Measurements from ENCODE around the gene GPR158. TPM values are rescaled to one million over a fixed set of nuclear protein-coding genes. Genes with fewer than 3 reads are reported as not detected.

The GPR158 gene
- total and polyA plus RNA-seq, 5 donors from 2014 or later: not detected

DNA sequence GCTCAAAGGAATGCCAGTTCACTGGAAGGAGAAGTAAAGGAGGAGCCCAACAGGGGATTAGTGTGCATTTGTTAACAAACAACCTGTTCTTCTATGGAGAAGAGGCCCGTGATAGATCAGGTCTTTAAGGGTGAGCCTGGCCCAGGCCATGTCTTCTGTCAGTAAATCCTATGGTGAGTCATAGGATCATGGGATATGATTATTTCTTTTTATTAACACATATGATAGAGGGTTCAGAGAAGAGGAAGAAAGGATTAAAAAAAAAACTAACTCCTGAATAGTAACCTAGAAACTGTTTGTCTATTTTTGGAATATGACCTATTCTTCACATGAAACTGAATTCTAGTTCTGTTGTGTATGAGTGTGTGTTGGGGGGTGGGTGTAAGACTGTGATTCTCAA is 70.4 kb downstream of the GPR158 start:
- Mint-ChIP-seq H3K4me3 (no peak overlapping the region), H3K27ac (no peak overlapping the region), H3K36me3 (no peaks in the 10 kb centered on the region), H3K4me1 (no peaks in the 10 kb centered on the region), H3K9me3 (no peaks in the 10 kb centered on the region), H3K27me3 (no peaks in the 10 kb centered on the region)
- DNase-seq (no peak), ATAC-seq (ENCODE audit: low read depth in 2 of 2) (no peak)
- Histone ChIP-seq H3K4me1 (ENCODE audit: control insufficient read depth, insufficient read depth, low read length, poor library complexity, severe bottlenecking) (no peaks in the 10 kb centered on the region), H3K9me3 (ENCODE audit: control insufficient read depth in 2 of 2, low read length in 2 of 2) (no peaks in the 10 kb centered on the region), H3K27me3 (ENCODE audit: control insufficient read depth, insufficient read depth, low read length) (no peaks in the 10 kb centered on the region), H3K27ac (ENCODE audit: insufficient read depth, low read length, poor library complexity, severe bottlenecking) (no peak overlapping the region), H3K4me3 (ENCODE audit: low read depth, low read length) (no peak overlapping the region), H3K36me3 (ENCODE audit: control insufficient read depth, insufficient read depth, low read length) (no peaks in the 10 kb centered on the region)

DNA sequence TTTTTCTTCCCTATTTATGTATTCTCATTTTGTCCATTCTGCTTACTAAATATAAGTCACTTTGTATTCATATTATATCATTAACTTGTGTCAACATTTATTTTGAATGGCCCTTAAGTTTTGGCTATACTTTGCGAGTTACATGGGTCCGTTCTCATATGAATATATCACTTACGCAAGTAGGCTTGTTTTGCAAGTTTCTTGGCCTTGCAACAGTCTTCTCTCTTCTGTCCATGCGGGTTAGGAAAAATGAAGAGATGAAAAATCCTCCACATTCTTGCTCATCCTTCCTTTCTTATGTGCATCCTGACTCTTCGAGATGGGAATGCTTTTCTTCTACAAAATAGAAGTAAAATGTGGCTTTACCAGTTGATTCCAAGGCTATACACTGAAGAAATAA is 82.8 kb downstream of the GPR158 start:
- Histone ChIP-seq H3K4me3 (ENCODE audit: low read depth, low read length) (no peak overlapping the region), H3K27me3 (ENCODE audit: control insufficient read depth, insufficient read depth, low read length) (no peaks in the 10 kb centered on the region), H3K9me3 (ENCODE audit: control insufficient read depth in 2 of 2, low read length in 2 of 2) (no peaks in the 10 kb centered on the region), H3K27ac (ENCODE audit: insufficient read depth, low read length, poor library complexity, severe bottlenecking) (no peak overlapping the region), H3K36me3 (ENCODE audit: control insufficient read depth, insufficient read depth, low read length) (no peaks in the 10 kb centered on the region), H3K4me1 (ENCODE audit: control insufficient read depth, insufficient read depth, low read length, poor library complexity, severe bottlenecking) (no peaks in the 10 kb centered on the region)
- no peaks in the 10 kb centered on the region for H3K9me3 Mint-ChIP-seq
- H3K27me3 Mint-ChIP-seq: no peaks in the 10 kb centered on the region
- H3K4me1 Mint-ChIP-seq: no peaks in the 10 kb centered on the region
- no peak overlapping the region for H3K4me3 Mint-ChIP-seq
- ATAC-seq (ENCODE audit: low read depth in 2 of 2): no peak
- DNase-seq: no peak
- no peak overlapping the region for H3K27ac Mint-ChIP-seq
- H3K36me3 Mint-ChIP-seq: no peaks in the 10 kb centered on the region

DNA sequence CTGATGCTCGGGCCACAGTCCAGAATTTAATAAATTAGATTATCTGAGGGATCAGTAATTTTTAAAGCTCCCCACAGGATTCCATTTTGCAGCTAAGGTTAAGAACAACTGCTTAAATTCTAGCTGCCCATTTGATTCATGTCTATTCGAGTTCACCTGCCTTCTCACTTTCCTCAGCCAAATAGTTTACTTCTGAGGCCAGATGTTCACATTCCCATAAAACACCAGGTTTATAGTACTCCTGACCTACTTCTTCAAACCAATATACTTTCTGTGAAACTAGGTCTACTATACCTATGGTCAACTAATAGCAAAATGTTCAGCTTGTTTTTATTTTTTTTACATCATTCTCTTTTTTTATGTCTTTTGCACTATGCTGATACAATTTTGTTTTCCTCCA is 86.3 kb downstream of the GPR158 start:
- H3K9me3 Mint-ChIP-seq: peaks cover 0 to 2% (median 0%) of the 10 kb centered on the region in 7 donors
- no peak for ATAC-seq (ENCODE audit: low read depth in 2 of 2)
- no peaks in the 10 kb centered on the region for H3K27me3 Mint-ChIP-seq
- H3K4me3 Mint-ChIP-seq: no peak overlapping the region
- no peaks in the 10 kb centered on the region for H3K4me1 Mint-ChIP-seq
- H3K27ac Mint-ChIP-seq: no peak overlapping the region
- DNase-seq: no peak
- no peak overlapping the region for H3K4me3 ChIP-seq (ENCODE audit: low read depth, low read length)
- no peaks in the 10 kb centered on the region for H3K4me1 ChIP-seq (ENCODE audit: control insufficient read depth, insufficient read depth, low read length, poor library complexity, severe bottlenecking)
- H3K27ac ChIP-seq (ENCODE audit: insufficient read depth, low read length, poor library complexity, severe bottlenecking): no peak overlapping the region
- H3K9me3 ChIP-seq (ENCODE audit: control insufficient read depth in 2 of 2, low read length in 2 of 2): no peaks in the 10 kb centered on the region
- no peaks in the 10 kb centered on the region for H3K27me3 ChIP-seq (ENCODE audit: control insufficient read depth, insufficient read depth, low read length)
- H3K36me3 ChIP-seq (ENCODE audit: control insufficient read depth, insufficient read depth, low read length): no peaks in the 10 kb centered on the region
- H3K36me3 Mint-ChIP-seq: no peaks in the 10 kb centered on the region

DNA sequence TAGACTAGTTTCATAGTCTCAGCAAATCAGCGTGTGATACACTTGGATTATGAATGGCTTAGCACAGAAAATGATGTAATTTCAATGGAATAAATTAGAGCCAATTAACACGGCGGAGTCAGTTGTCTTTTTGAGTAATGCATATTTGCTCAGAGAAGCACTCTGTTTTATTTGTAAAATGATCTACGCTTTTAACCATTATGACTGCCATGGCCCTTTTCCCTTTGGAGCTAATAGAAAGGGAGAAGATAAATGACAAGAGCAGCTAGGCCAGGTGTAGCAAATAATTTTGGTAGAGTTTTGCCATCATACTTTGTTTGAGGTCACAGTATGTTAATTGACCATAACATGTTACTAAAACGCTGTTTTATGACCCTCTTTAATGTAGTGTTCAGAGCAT is 86.8 kb downstream of the GPR158 start:
- Mint-ChIP-seq H3K4me3 (no peak overlapping the region), H3K27me3 (no peaks in the 10 kb centered on the region), H3K4me1 (no peaks in the 10 kb centered on the region), H3K9me3 (peaks cover 0 to 2% (median 0%) of the 10 kb centered on the region in 7 donors), H3K27ac (no peak overlapping the region), H3K36me3 (no peaks in the 10 kb centered on the region)
- H3K27me3 ChIP-seq (ENCODE audit: control insufficient read depth, insufficient read depth, low read length): no peaks in the 10 kb centered on the region
- H3K9me3 ChIP-seq (ENCODE audit: control insufficient read depth in 2 of 2, low read length in 2 of 2): no peaks in the 10 kb centered on the region
- no peaks in the 10 kb centered on the region for H3K4me1 ChIP-seq (ENCODE audit: control insufficient read depth, insufficient read depth, low read length, poor library complexity, severe bottlenecking)
- DNase-seq: no peak
- no peak overlapping the region for H3K4me3 ChIP-seq (ENCODE audit: low read depth, low read length)
- no peak for ATAC-seq (ENCODE audit: low read depth in 2 of 2)
- H3K27ac ChIP-seq (ENCODE audit: insufficient read depth, low read length, poor library complexity, severe bottlenecking): no peak overlapping the region
- no peaks in the 10 kb centered on the region for H3K36me3 ChIP-seq (ENCODE audit: control insufficient read depth, insufficient read depth, low read length)

DNA sequence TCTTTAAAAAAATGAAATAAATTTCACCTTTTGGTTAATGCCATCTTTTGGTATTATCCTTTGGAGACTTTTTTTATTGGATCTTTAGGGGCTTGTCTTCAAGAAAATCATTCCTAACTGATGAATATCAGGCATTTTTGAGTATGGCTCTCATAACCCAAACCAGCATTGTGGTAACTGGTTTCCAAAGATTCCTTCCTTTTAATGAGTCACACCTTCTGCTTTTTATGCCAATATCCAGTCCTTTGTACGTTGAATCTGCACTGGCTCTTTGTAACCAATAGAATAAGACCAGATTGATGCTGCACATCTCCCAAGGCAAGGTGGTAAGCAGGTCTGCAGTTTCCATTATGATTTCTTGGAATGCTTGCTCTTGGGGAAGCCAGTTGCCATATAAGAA is 89.1 kb downstream of the GPR158 start:
- Histone ChIP-seq H3K4me1 (ENCODE audit: control insufficient read depth, insufficient read depth, low read length, poor library complexity, severe bottlenecking) (no peaks in the 10 kb centered on the region), H3K27me3 (ENCODE audit: control insufficient read depth, insufficient read depth, low read length) (no peaks in the 10 kb centered on the region), H3K4me3 (ENCODE audit: low read depth, low read length) (no peak overlapping the region), H3K27ac (ENCODE audit: insufficient read depth, low read length, poor library complexity, severe bottlenecking) (no peak overlapping the region), H3K36me3 (ENCODE audit: control insufficient read depth, insufficient read depth, low read length) (no peaks in the 10 kb centered on the region), H3K9me3 (ENCODE audit: control insufficient read depth in 2 of 2, low read length in 2 of 2) (no peaks in the 10 kb centered on the region)
- Mint-ChIP-seq H3K9me3 (peaks cover 0 to 2% (median 0%) of the 10 kb centered on the region in 7 donors), H3K27ac (no peak overlapping the region), H3K4me3 (no peak overlapping the region), H3K27me3 (no peaks in the 10 kb centered on the region), H3K36me3 (no peaks in the 10 kb centered on the region), H3K4me1 (no peaks in the 10 kb centered on the region)
- DNase-seq (no peak), ATAC-seq (ENCODE audit: low read depth in 2 of 2) (no peak)

DNA sequence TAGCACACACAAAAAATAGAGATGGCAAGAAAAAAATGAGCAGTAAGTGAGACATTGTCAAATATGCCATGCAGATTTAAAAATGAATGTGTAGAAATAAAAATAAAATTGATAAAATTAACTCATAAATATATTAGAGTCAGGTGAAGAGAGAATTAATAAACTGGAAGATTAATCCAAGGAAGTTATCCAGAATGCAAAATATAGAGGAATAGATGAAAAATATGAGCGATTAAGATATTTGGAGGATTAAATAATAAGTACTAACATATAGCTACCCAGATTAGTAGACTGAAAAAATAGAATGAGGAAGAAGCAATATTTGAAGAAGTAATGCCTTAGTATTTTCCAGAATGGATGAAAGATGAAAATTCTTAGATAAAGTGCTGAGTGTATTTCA is 103.4 kb downstream of the GPR158 start:
- ATAC-seq (ENCODE audit: low read depth in 2 of 2) (no peak), DNase-seq (no peak)
- no peak overlapping the region for H3K4me3 Mint-ChIP-seq
- no peaks in the 10 kb centered on the region for H3K4me1 ChIP-seq (ENCODE audit: control insufficient read depth, insufficient read depth, low read length, poor library complexity, severe bottlenecking)
- H3K27me3 Mint-ChIP-seq: no peaks in the 10 kb centered on the region
- H3K4me1 Mint-ChIP-seq: no peaks in the 10 kb centered on the region
- no peaks in the 10 kb centered on the region for H3K36me3 ChIP-seq (ENCODE audit: control insufficient read depth, insufficient read depth, low read length)
- peaks cover 5 to 9% of the 10 kb centered on the region in 2 experiments for H3K9me3 ChIP-seq (ENCODE audit: control insufficient read depth in 2 of 2, low read length in 2 of 2)
- H3K9me3 Mint-ChIP-seq: peaks cover 0 to 24% (median 9%) of the 10 kb centered on the region in 7 donors
- no peak overlapping the region for H3K27ac ChIP-seq (ENCODE audit: insufficient read depth, low read length, poor library complexity, severe bottlenecking)
- H3K4me3 ChIP-seq (ENCODE audit: low read depth, low read length): no peak overlapping the region
- H3K27ac Mint-ChIP-seq: no peak overlapping the region
- no peaks in the 10 kb centered on the region for H3K27me3 ChIP-seq (ENCODE audit: control insufficient read depth, insufficient read depth, low read length)
- no peaks in the 10 kb centered on the region for H3K36me3 Mint-ChIP-seq

DNA sequence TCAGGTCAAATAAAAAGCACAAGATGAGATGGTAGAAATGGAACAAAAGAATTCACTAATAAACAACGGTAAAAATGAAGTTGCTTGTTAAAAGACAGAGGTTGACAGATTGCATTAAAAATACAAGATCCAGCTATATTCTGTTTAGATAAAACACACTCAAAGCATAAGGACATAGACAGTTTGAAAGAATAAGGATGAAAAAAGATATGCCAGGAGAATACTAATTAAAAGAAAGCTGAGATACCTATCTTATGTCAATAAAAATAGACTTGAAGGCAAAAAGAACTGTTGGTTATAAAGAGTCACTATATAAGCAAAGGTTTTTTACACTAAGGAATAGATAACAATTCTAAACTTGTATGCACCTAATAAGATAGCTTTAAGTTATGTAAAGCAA is 105.3 kb downstream of the GPR158 start:
- Mint-ChIP-seq H3K4me1 (no peaks in the 10 kb centered on the region), H3K27ac (no peak overlapping the region), H3K9me3 (peaks cover 0 to 26% (median 9%) of the 10 kb centered on the region in 7 donors), H3K36me3 (no peaks in the 10 kb centered on the region), H3K27me3 (no peaks in the 10 kb centered on the region), H3K4me3 (no peak overlapping the region)
- Histone ChIP-seq H3K27ac (ENCODE audit: insufficient read depth, low read length, poor library complexity, severe bottlenecking) (no peak overlapping the region), H3K36me3 (ENCODE audit: control insufficient read depth, insufficient read depth, low read length) (no peaks in the 10 kb centered on the region), H3K4me3 (ENCODE audit: low read depth, low read length) (no peak overlapping the region), H3K27me3 (ENCODE audit: control insufficient read depth, insufficient read depth, low read length) (no peaks in the 10 kb centered on the region), H3K4me1 (ENCODE audit: control insufficient read depth, insufficient read depth, low read length, poor library complexity, severe bottlenecking) (no peaks in the 10 kb centered on the region), H3K9me3 (ENCODE audit: control insufficient read depth in 2 of 2, low read length in 2 of 2) (peaks cover 5 to 9% of the 10 kb centered on the region in 2 experiments)
- ATAC-seq (ENCODE audit: low read depth in 2 of 2) (no peak), DNase-seq (no peak)

DNA sequence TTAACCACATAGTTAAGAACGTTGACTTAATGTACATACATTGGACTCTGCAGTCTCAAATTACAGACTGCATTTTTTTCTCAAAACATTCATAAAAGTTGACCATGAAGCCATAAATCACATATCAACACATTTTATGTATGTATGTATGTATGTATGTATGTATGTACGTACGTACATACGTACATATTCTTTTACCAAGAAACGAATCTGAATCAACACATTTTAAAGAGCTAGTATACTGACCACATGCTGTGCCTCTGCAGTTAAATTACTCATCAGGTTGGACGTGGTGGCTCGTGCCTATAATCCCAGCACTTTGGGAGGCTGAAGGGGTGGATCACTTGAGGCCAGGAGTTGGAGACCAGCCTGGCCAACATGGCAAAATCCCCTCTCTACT is 105.8 kb downstream of the GPR158 start:
- Mint-ChIP-seq H3K27ac (no peak overlapping the region), H3K4me1 (no peaks in the 10 kb centered on the region), H3K9me3 (peaks cover 0 to 31% (median 9%) of the 10 kb centered on the region in 7 donors), H3K4me3 (no peak overlapping the region), H3K27me3 (no peaks in the 10 kb centered on the region), H3K36me3 (no peaks in the 10 kb centered on the region)
- Histone ChIP-seq H3K27ac (ENCODE audit: insufficient read depth, low read length, poor library complexity, severe bottlenecking) (no peak overlapping the region), H3K4me1 (ENCODE audit: control insufficient read depth, insufficient read depth, low read length, poor library complexity, severe bottlenecking) (no peaks in the 10 kb centered on the region), H3K4me3 (ENCODE audit: low read depth, low read length) (no peak overlapping the region), H3K27me3 (ENCODE audit: control insufficient read depth, insufficient read depth, low read length) (no peaks in the 10 kb centered on the region), H3K36me3 (ENCODE audit: control insufficient read depth, insufficient read depth, low read length) (no peaks in the 10 kb centered on the region), H3K9me3 (ENCODE audit: control insufficient read depth in 2 of 2, low read length in 2 of 2) (peaks cover 5 to 9% of the 10 kb centered on the region in 2 experiments)
- ATAC-seq (ENCODE audit: low read depth in 2 of 2) (no peak), DNase-seq (no peak)

Measured in CD4-positive, CD25-positive, alpha-beta regulatory T cell (primary cell).